HCT116 (cell line): ENCODE results near the gene SLC7A10. TPM values are rescaled to one million over a fixed set of nuclear protein-coding genes. Genes with fewer than 3 reads are reported as not detected.

Experiments
- ATAC-seq: fragments of 200-7000 bp; cut with Tn5 transposase; 2 replicates; pipeline ENCODE4 v1.9.1; 2020; ENCODE audit warnings: mild to moderate bottlenecking, moderate library complexity
- BruUV-seq: library from RNA; stranded (reverse); fragments of 400-500 nt; replicated peaks from 2 replicates; lab custom pipeline; 2021; lab: Mats Ljungman, UMichigan
- CTCF ChIA-PET: fragments of 300-600 bp; sonication (Branson Sonifier 250); formaldehyde crosslinking; loops from one replicate; lab custom pipeline; 2021; ENCODE audit warnings: antibody characterized with exemption; lab: Charles Lee
- POLR2A ChIA-PET: fragments of 300-600, 350-600 bp; sonication (Branson Sonifier 250); formaldehyde crosslinking; loops from one replicate; lab custom pipeline; 2021; ENCODE audit warnings: antibody characterized with exemption; lab: Charles Lee
- RAD21 ChIA-PET, 2 experiments: fragments of 300-600 bp; sonication (Branson Sonifier 250); formaldehyde crosslinking; loops; one replicate each; lab custom pipeline; 2023; ENCODE audit warnings: low total read pairs in 2 of 2; ENCODE audit not compliant: uncharacterized antibody in 2 of 2, unreplicated experiment in 2 of 2, low non-redundant PET in 1 of 2; lab: Charles Lee
- DNase-seq: peaks from one replicate; pipeline ENCODE4 v3.0.0-alpha.2; 2010; ENCODE audit warnings: low read depth, low spot score
- H2AFZ ChIP-seq: fragments of 200-600 bp; shearing (Covaris generic), sonication (generic); 2 replicates; pipeline ENCODE4 v1.6.1; 2017; ENCODE audit warnings: low read depth, mixed run types, mixed read lengths, antibody characterized with exemption, low read length; ENCODE audit not compliant: poor library complexity, severe bottlenecking
- H3K27ac ChIP-seq: 2 replicates; pipeline ENCODE4 v1.5.1; 2012; ENCODE audit warnings: low read depth, low read length
- H3K27me3 ChIP-seq: fragments of 200-600 bp; sonication (generic); 2 replicates; pipeline ENCODE4 v1.6.1; 2016; ENCODE audit warnings: mixed run types, low read length, mixed read lengths; ENCODE audit not compliant: insufficient read depth
- H3K36me3 ChIP-seq, 2 experiments: fragments of 200-500 bp in 1 of 2; fragments of 200-600 bp in 1 of 2; sonication (Bioruptor generic) in 1 of 2; sonication (generic) in 1 of 2; 2 replicates each; pipeline versions ENCODE4 v1.5.1 to v1.6.1; 2014 to 2016; ENCODE audit warnings: low read length in 2 of 2, inconsistent platforms in 1 of 2, mixed read lengths in 1 of 2, mixed run types in 1 of 2; ENCODE audit not compliant: insufficient read depth in 2 of 2, control insufficient read depth in 1 of 2
- H3K4me1 ChIP-seq, 2 experiments: fragments of 200-600 bp in 1 of 2; sonication (generic) in 1 of 2; 2 replicates each; pipeline versions ENCODE4 v1.5.1 to v1.6.1; 2012 to 2017; ENCODE audit warnings: low read length in 2 of 2, inconsistent platforms in 1 of 2, mild to moderate bottlenecking in 1 of 2, mixed read lengths in 1 of 2, mixed run types in 1 of 2, moderate library complexity in 1 of 2; ENCODE audit not compliant: insufficient read depth in 2 of 2, control insufficient read depth in 1 of 2
- H3K4me2 ChIP-seq: fragments of 200-600 bp; sonication (generic); 2 replicates; pipeline ENCODE4 v1.6.1; 2017; ENCODE audit warnings: mixed run types, low read length, mixed read lengths
- H3K4me3 ChIP-seq, 2 experiments: fragments of 200-600 bp in 1 of 2; sonication (generic) in 1 of 2; replicated peaks in 1 of 2; 2 replicates each; pipeline ENCODE4 v1.5.1; 2011 to 2016; ENCODE audit warnings: low read length in 2 of 2, control low read depth in 1 of 2, low read depth in 1 of 2, mild to moderate bottlenecking in 1 of 2, mixed read lengths in 1 of 2, mixed run types in 1 of 2
- H3K79me2 ChIP-seq: fragments of 200-600 bp; sonication (generic); 2 replicates; pipeline ENCODE4 v1.6.1; 2017; ENCODE audit warnings: mild to moderate bottlenecking, mixed run types, low read length, moderate library complexity, mixed read lengths; ENCODE audit not compliant: insufficient read depth
- H3K9ac ChIP-seq: fragments of 200-600 bp; sonication (generic); 2 replicates; pipeline ENCODE4 v1.6.1; 2016; ENCODE audit warnings: low read length, mixed read lengths
- H3K9me2 ChIP-seq: fragments of 200-600 bp; sonication (generic), shearing (Covaris generic); 2 replicates; pipeline ENCODE4 v1.6.1; 2017; ENCODE audit warnings: mixed run types, mild to moderate bottlenecking, moderate library complexity; ENCODE audit not compliant: insufficient read depth
- H3K9me3 ChIP-seq, 2 experiments: fragments of 200-500 bp in 1 of 2; fragments of 200-600 bp in 1 of 2; sonication (Bioruptor generic) in 1 of 2; sonication (generic) in 1 of 2; 2 replicates each; pipeline ENCODE4 v1.6.1; 2014 to 2017; ENCODE audit warnings: low read length in 2 of 2, mixed read lengths in 2 of 2, inconsistent platforms in 1 of 2, low read depth in 1 of 2, mild to moderate bottlenecking in 1 of 2, mixed run types in 1 of 2, moderate library complexity in 1 of 2; ENCODE audit not compliant: control insufficient read depth in 1 of 2, insufficient read depth in 1 of 2
- H4K20me1 ChIP-seq: fragments of 200-600 bp; sonication (generic), shearing (Covaris generic); 2 replicates; pipeline ENCODE4 v1.6.1; 2017; ENCODE audit warnings: mixed run types, mild to moderate bottlenecking, moderate library complexity; ENCODE audit not compliant: insufficient read depth
- EGR1 ChIP-seq: IDR thresholded peaks from 2 replicates; pipeline ENCODE4 v1.6.1; 2012; ENCODE audit warnings: low read depth
- ELF1 ChIP-seq: IDR thresholded peaks from 2 replicates; pipeline ENCODE4 v1.6.1; 2012; ENCODE audit warnings: low read depth, borderline replicate concordance
- EZH2phosphoT487 ChIP-seq: fragments of 200-600 bp; IDR thresholded peaks from 2 replicates; pipeline ENCODE4 v1.6.1; 2018; ENCODE audit warnings: antibody characterized with exemption, borderline replicate concordance
- FOSL1 ChIP-seq: IDR thresholded peaks from 2 replicates; pipeline ENCODE4 v1.6.1; 2012; ENCODE audit warnings: low read depth
- JUND ChIP-seq: IDR thresholded peaks from 2 replicates; pipeline ENCODE4 v1.6.1; 2012
- MAX ChIP-seq: IDR thresholded peaks from 2 replicates; pipeline ENCODE4 v1.6.1; 2012
- POLR2A ChIP-seq: IDR thresholded peaks from 2 replicates; pipeline ENCODE4 v1.7.0; 2011; ENCODE audit warnings: borderline replicate concordance; ENCODE audit not compliant: insufficient read depth, insufficient read length; ENCODE audit errors: extremely low read depth
- RAD21 ChIP-seq: IDR thresholded peaks from 2 replicates; pipeline ENCODE4 v1.6.1; 2012; ENCODE audit warnings: low read depth, mild to moderate bottlenecking
- SIN3A ChIP-seq: IDR thresholded peaks from 2 replicates; pipeline ENCODE4 v1.6.1; 2012; ENCODE audit warnings: low read depth
- SP1 ChIP-seq: IDR thresholded peaks from 2 replicates; pipeline ENCODE4 v1.6.1; 2012; ENCODE audit warnings: low read depth
- SRF ChIP-seq: IDR thresholded peaks from 2 replicates; pipeline ENCODE4 v1.6.1; 2012; ENCODE audit warnings: low read depth
- TCF7L2 ChIP-seq: IDR thresholded peaks from 2 replicates; pipeline ENCODE4 v1.7.0; 2011; ENCODE audit warnings: borderline replicate concordance, inconsistent platforms; ENCODE audit not compliant: insufficient read depth, insufficient read length; ENCODE audit errors: extremely low read depth
- YY1 ChIP-seq: IDR thresholded peaks from 2 replicates; pipeline ENCODE4 v1.6.1; 2011; ENCODE audit warnings: low read length, low read depth, moderate library complexity, mild to moderate bottlenecking; ENCODE audit not compliant: insufficient replicate concordance; ENCODE audit errors: extremely low read depth
- ZFX ChIP-seq: fragments of 450-650 bp; IDR thresholded peaks from 2 replicates; pipeline ENCODE4 v1.6.1; 2017
- ZNF274 ChIP-seq: fragments of 200-500 bp; sonication (Bioruptor generic); IDR thresholded peaks from 2 replicates; pipeline ENCODE4 v1.6.1; 2014; ENCODE audit warnings: mild to moderate bottlenecking, low read depth, low read length, inconsistent platforms
- intact Hi-C: fragments of 100-400 bp; cut with micrococcal nuclease; formaldehyde crosslinking; loops from 2 replicates; pipeline ENCODE4 v1.10.0; 2022
- total RNA-seq: library from RNA; stranded (reverse); gene quantifications from one replicate; pipeline ENCODE4 v1.2.1, GENCODE V29; 2021; ENCODE audit not compliant: unreplicated experiment
- TF ChIP-seq, protein P1 (sequence below): IDR thresholded peaks from 2 replicates; pipeline ENCODE4 v1.6.1; 2011; ENCODE audit warnings: mild to moderate bottlenecking, low read length, moderate library complexity; ENCODE audit not compliant: insufficient replicate concordance; ENCODE audit errors: extremely low read depth
- TF ChIP-seq, protein P2 (sequence below): IDR thresholded peaks from 2 replicates; pipeline ENCODE4 v1.6.1; 2012

Gene SLC7A10
- total RNA-seq, 1 experiment from 2014 or later = 0.25 TPM

GRCh38 chr19:33212436-33213172 lies 13.0 kb downstream of the SLC7A10 start (continued):
- TF ChIP-seq MAX (no peak), ZNF274 (no peak)

- ChIA-PET RAD21 (no interaction called here), CTCF (no interaction called here), POLR2A (no interaction called here)
- no peak for DNase-seq
- no peak overlapping the region for H2AFZ ChIP-seq
- H3K27ac ChIP-seq = no peak overlapping the region
- no peak overlapping the region for H3K4me2 ChIP-seq
- H3K9ac ChIP-seq = no peak overlapping the region
- no peaks in the 10 kb centered on the region for H4K20me1 ChIP-seq
- ATAC-seq = no peak
- no peaks in the 10 kb centered on the region for H3K27me3 ChIP-seq
- no peaks in the 10 kb centered on the region for H3K9me2 ChIP-seq
- no peaks in the 10 kb centered on the region for H3K79me2 ChIP-seq
- no TSS peak for BruUV-seq
- H3K9me3 ChIP-seq = no peaks in the 10 kb centered on the region
- TF ChIP-seq EZH2phosphoT487 (no peak), ZFX (no peak), EGR1 (no peak), ZNF274 (no peak), FOSL1 (no peak), RAD21 (no peak), SP1 (no peak), SRF (no peak), SIN3A (no peak), JUND (no peak), ELF1 (no peak), YY1 (no peak), TCF7L2 (no peak), POLR2A (no peak)
- TF ChIP-seq, protein P1, sequence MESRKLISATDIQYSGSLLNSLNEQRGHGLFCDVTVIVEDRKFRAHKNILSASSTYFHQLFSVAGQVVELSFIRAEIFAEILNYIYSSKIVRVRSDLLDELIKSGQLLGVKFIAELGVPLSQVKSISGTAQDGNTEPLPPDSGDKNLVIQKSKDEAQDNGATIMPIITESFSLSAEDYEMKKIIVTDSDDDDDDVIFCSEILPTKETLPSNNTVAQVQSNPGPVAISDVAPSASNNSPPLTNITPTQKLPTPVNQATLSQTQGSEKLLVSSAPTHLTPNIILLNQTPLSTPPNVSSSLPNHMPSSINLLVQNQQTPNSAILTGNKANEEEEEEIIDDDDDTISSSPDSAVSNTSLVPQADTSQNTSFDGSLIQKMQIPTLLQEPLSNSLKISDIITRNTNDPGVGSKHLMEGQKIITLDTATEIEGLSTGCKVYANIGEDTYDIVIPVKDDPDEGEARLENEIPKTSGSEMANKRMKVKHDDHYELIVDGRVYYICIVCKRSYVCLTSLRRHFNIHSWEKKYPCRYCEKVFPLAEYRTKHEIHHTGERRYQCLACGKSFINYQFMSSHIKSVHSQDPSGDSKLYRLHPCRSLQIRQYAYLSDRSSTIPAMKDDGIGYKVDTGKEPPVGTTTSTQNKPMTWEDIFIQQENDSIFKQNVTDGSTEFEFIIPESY = no peak
- TF ChIP-seq, protein P2, sequence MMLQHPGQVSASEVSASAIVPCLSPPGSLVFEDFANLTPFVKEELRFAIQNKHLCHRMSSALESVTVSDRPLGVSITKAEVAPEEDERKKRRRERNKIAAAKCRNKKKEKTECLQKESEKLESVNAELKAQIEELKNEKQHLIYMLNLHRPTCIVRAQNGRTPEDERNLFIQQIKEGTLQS = no peak
- no peaks in the 10 kb centered on the region for H3K4me1 ChIP-seq
- H3K36me3 ChIP-seq = no peaks in the 10 kb centered on the region; a peak in 1 of 4 replicates
- H3K4me3 ChIP-seq = no peak overlapping the region
- intact Hi-C loops = no loop called here
These were observed 13.7 kb downstream of the SLC7A10 start for GRCh38 chr19:33211794-33212435.
